Measurements from ENCODE around the gene RAP1GDS1.

DNA sequence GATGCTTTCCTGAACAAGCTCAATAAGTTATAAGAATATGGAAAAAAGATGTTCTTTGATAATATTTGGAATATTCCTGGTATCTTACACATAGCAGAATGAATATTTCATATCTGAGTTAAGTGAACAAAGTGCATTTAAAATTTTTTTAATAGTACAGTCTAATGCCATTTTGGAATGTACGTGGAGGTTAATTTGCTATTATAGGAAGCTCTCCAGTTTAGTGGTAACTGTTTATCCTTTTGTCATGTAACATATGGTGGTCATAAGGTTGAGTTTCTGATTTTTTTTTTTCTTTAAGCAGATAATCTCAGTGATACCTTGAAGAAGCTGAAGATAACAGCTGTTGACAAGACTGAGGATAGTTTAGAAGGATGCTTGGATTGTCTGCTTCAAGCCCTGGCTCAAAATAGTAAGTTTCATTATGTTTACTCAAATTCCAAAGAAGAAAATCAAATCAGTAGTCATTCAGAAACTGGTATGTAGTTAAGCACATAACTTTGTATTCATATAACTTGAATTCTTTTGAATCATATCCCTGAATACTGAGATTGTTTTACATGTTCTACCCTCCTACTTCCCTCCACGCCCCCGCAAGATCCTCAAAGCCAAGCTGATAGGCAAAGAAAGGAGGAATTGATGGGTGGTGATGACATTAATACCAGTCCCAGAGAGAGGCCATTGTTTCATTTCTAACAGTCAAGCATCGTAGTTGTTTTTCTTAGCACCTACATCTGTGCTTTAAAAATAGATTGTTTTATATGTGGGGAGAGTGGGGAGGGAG is 32.1 kb downstream of the RAP1GDS1 start:
- TF ChIP-seq SUZ12 (IDR thresholded peaks at IDR 0.05; ENCODE audit: extremely low read depth, insufficient read depth, insufficient read length) (no peak), ZNF274 (IDR thresholded peaks at IDR 0.05; ENCODE audit: low read depth, low read length) (no peak)

Measured in NT2/D1 (cell line).